Stimulated activated CD8-positive, alpha-beta memory T cell treated with anti-CD3 and anti-CD28 coated beads, Interleukin-15, amount 100 ng/mL, for 4 hours (primary cell): ENCODE results near the gene NENF.
"Not testable (repeated sequence)": the region's sequence is repeated elsewhere in the genome, so short reads cannot be mapped to it uniquely, and the experiment has no call there.

ENCODE experiments used
- DNase-seq, 2 donors: peaks; one replicate each; pipeline ENCODE4 v3.0.0-alpha.2; 2020; ENCODE audit warnings: low read depth in 2 of 2

Gene NENF

GRCh38 chr1:212459656-212460055, 26.9 kb downstream of the NENF start:
- no peak for DNase-seq

GRCh38 chr1:212460376-212460775, 27.7 kb downstream of the NENF start:
- DNase-seq, result no peak

GRCh38 chr1:212461916-212462660, 29.4 kb downstream of the NENF start:
- no peak for DNase-seq

- no peak for DNase-seq
These were observed 31.0 kb downstream of the NENF start for GRCh38 chr1:212463565-212464285.

GRCh38 chr1:212465311-212465710, 32.6 kb downstream of the NENF start:
- DNase-seq, result no peak

- no peak for DNase-seq
These were observed 33.7 kb downstream of the NENF start for GRCh38 chr1:212466437-212466836.

- no peak for DNase-seq
These were observed 34.4 kb downstream of the NENF start for GRCh38 chr1:212466898-212467650.

GRCh38 chr1:212467843-212468482, 35.2 kb downstream of the NENF start:
- DNase-seq, result no peak

GRCh38 chr1:212470059-212470458, 37.3 kb downstream of the NENF start:
- no peak for DNase-seq

- no peak for DNase-seq
These were observed 38.6 kb downstream of the NENF start for GRCh38 chr1:212471286-212471685.

- DNase-seq, result no peak
These were observed 39.4 kb downstream of the NENF start for GRCh38 chr1:212471891-212472675.

GRCh38 chr1:212473729-212474128, 41.0 kb downstream of the NENF start:
- DNase-seq, result no peak

GRCh38 chr1:212475151-212475550, 42.4 kb downstream of the NENF start:
- DNase-seq, result no peak

GRCh38 chr1:212475831-212476230, 43.1 kb downstream of the NENF start:
- DNase-seq, result not testable (repeated sequence)

GRCh38 chr1:212477014-212477679, 44.4 kb downstream of the NENF start:
- peak; percentile 46 to 68 for DNase-seq

- no peak for DNase-seq
These were observed 45.2 kb downstream of the NENF start for GRCh38 chr1:212477680-212478466.

GRCh38 chr1:212478467-212479025, 45.8 kb downstream of the NENF start:
- no peak for DNase-seq

GRCh38 chr1:212479188-212479587, 46.5 kb downstream of the NENF start:
- no peak for DNase-seq

GRCh38 chr1:212480711-212481437, 48.2 kb downstream of the NENF start:
- not testable (repeated sequence) for DNase-seq
